ENCODE measurements around the gene TXNL4A. TPM values are rescaled to one million over a fixed set of nuclear protein-coding genes. Genes with fewer than 3 reads are reported as not detected.
"Not testable (repeated sequence)": the region's sequence is repeated elsewhere in the genome, so short reads cannot be mapped to it uniquely, and the experiment has no call there.

Gene TXNL4A
- total RNA-seq, 1 donor from 2014 or later, result 82.1 TPM

DNA sequence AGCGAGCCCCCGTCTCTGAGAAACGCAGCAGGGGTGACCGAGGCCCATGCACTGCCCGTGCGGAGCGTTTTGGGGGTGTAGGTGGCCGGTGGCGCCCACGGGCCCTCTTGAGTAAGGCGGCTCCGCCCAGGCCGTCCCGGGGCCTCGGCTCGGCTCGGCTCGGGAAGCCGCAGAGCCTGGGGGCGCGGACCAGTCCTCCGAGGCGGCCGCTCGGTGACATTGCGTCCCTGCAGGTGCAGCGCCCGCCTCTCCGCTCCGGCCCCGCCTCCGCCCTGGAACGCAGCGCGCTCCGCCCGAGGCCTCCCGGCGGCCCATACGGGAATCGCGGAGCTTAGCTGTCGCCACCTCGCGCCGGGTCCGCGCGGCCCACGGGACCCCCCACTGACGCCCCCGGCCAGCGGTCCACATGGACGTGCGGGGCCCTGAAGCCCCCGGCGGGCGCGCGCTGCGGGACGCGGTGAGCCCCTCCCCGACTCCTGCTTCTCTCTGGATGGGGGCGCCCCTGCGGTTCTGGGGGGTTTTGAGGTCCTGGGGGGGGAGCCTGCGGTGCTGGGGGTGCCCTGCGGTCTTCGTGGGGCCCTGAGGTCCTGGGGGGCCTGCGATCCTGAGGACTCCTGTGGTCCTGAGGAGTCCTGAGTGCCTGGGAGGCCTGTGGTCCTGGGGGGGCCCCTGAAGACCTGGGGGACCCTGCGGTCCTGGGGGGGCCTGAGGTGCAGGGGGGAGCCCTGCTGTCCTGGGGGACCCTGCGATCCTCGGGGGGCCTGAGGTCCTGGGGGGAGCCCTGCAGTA, 23.8 kb downstream of the TXNL4A start, which contains the start of gene HSBP1L1:
HSBP1L1 (plus strand) TSS at position 314 of the 789 bp plus-strand sequence; CDS start at position 407, 93 bp downstream.
- DNase-seq (ENCODE audit: low spot score), result peak; percentile 74

DNA sequence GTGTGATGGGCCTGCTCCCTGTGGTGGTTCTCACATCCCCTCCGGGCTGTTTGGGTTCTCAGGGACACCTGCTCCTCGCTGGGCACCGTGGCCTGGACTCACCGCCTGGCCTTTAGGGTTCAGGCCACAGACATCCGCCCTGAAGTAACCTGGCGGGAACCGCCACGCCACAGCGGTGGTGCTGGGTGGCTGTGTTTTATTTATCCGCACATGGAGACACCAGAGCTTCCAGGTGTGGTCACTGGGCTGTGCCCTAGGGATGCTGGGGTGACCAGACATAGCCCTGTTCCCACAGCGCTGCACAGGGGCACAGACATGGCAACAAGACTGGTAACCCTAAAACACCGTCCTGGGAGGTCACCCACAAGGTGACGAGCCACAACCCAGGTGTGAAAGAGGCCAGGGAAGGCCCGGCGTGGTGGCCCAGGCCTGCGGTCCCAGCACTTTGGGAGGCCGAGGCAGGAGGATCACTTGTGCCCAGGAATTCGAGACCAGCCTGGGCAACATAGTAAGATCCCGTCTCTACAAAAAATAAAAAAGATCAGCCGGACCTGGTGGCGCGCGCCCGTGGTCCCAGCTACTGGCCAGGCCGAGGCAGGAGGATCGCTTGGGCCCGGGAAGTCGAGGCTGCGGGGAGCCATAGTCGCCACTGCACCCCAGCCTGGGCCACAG, 24.6 kb downstream of the TXNL4A start:
- no peak for DNase-seq (ENCODE audit: low spot score)

DNA sequence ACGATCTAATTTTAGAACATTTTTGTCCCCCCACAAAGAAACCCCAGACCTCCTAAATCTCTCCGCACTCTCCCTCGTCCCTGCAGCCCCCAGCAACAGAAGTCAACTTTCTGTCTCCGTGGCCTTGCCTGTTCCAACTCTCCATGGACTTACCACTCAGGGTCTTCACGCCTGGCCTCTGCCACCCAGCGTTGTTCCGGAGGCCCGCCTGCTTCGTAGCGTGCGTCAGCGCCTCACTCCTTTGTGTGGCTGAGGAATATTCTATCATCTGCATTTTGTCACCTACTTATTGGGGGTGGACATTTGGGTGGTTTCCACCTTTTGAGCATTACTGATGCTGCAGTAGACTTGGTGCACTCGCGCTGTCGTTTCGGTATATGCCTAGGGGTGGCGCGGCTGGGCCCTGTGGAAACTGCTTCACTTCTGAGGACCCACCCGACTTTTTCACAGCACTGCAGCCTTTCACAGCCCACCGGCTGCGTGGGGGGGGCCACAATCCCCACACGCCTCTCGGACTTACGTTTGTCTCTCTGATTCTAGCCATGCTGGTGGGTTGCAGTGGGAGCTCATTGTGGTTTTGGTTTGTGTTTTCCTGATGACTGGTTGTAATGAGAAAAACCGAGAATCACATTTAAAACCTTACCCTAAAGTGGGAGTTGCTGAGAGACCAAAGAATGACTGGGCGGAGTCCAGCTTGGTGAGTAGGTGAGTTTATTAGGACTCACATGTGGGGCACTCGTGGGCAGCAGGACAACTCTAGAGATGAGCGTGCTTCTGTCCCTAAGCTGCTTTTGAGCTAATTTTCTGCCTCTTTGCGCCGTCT, 25.3 kb downstream of the TXNL4A start:
- no peak for DNase-seq (ENCODE audit: low spot score)

DNA sequence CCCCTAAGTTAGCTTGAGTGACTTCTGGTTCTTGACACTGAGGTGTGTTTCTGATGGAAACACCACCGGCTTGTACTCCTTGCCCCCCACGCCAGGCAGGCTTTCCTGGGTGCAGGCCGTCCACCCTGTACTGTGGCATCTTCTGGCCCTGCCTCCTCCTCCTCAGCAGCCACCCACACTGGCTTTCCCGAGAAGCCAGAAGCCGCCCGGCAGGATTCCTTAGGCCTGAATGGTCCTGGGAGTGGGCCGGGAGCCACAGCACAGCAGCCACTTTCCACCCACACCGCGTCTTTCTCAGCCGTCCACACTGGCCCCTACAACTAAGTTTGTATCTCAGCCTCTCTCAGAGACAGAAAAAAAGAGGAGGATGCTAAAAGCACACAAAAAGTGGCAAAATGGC, 26.1 kb downstream of the TXNL4A start:
- DNase-seq (ENCODE audit: low spot score), result no peak

DNA sequence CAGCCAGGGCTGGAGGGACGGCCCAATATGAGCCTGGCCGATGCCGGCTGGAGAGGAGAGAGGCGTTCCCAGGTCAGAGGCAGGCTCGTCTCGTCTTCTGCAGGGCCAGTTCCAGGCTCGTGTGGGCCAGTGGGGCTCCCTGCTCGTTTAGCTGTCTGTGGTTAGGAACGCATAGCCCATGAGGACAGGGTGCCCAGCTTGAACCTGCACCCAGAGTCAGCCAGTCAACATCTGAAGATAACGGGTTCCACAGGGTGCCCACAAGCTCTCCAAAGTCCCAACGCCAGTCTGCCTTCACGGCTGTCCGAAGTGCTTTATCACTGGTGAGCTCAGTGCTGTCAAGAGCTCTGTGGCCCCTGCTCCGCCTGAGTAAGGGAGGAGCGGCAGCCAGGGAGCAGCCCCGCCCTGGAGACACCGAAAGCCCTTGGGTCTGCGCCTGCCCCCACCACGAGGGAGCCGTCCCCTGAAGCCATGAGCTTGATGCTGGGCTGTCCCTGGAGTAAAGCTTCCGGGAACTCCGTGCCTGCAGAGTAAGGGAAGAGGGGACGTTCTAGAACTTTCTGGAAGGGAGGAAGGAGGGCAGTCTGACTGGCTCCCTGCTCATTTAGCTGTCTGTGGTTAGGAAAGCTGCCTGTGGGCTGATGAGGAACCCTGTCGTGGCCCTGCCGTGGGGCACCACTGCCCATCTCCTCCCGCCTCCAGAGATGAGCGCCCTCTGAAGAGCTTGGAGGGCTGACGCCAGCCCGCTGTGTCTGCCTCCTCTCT, 26.7 kb downstream of the TXNL4A start:
- DNase-seq (ENCODE audit: low spot score), result no peak

DNA sequence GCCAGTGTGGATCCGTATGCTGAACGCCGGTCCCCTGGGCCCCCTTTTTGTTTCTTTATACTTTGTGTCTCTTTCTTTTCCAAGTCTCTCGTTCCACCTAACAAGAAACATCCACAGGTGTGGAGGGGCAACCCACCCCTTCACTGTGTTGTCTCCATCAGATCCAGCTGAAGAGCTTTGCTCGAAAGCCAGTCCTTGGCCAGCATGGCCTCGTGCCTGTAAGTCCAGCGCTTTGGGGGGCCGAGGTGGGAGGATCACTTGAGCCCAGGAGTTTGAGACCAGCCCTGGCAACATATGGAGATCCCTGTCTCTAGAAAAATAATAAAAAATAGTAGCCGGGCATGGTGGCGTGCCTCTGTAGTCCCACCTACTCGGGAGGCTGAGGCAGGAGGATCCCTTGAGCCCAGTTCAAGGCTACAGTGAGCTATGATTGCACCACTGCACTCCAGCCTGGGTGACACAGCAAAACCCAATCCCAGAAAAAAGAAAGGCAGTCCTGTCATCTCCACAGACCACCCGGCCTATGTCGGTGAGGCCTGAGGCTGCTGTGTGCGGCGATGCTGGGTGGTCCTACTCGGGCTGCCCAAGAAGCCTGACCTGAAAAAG, 27.3 kb downstream of the TXNL4A start:
- no peak for DNase-seq (ENCODE audit: low spot score)

DNA sequence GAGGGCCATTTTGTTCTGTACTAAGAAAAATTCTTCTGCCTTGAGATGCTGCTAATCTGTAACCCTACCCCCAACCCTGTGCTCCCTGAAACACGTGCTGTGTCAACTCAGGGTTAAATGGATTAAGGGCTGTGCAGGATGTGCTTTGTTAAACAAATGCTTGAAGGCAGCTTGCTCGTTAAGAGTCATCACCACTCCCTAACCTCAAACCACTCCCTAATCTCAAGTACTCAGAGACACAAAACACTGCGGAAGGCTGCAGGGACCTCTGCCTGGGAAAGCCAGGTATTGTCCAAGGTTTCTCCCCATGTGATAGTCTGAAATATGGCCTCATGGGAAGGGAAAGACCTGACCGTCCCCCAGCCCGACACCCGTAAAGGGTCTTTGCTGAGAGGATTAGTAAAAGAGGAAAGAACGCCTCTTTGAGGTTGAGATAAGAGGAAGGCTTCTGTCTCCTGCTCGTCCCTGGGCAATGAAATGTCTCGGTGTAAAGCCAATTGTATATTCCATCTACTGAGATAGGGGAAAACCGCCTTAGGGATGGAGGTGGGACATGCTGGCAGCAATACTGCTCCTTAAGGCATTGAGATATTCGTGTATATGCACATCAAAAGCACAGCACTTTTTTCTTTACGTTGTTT, 28.1 kb downstream of the TXNL4A start:
- not testable (repeated sequence) for DNase-seq (ENCODE audit: low spot score)

DNA sequence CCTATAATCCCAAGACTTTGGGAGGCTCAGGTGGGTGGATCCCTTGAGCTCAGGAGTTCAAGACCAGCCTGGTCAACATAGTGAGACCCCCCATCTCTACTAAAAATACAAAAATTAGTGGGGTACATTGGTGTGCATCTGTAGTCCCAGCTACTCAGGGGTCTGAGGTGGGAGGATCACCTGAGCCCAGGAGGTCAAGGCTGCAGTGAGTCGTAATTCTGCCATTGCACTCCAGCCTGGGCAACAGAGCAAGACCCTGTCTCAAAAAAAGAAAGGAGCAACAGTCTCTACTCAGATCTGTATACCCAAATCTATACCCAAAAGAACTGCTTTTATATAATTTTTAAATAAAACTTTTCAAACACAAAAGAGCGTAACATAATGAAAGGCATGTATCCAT, 29.4 kb downstream of the TXNL4A start:
- no peak for DNase-seq (ENCODE audit: low spot score)

DNA sequence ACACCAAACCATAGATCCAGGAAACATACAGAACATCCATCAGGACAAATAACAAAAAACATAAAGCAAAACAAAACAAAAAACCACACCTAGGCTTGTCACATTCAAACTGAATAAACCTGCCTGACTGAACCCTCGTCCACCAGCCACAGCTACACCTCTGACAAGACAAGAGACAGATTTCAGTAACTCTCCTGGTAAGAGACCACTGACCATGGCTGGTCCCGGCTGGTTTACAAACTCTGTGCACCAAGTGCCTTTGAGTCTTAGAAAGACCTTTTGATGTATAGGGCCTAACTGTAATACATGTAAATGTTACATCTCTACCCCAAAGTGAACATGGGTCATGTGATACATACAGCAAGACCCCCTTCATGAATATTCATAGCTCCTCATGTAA, 32.1 kb downstream of the TXNL4A start:
- DNase-seq (ENCODE audit: low spot score), result no peak

DNA sequence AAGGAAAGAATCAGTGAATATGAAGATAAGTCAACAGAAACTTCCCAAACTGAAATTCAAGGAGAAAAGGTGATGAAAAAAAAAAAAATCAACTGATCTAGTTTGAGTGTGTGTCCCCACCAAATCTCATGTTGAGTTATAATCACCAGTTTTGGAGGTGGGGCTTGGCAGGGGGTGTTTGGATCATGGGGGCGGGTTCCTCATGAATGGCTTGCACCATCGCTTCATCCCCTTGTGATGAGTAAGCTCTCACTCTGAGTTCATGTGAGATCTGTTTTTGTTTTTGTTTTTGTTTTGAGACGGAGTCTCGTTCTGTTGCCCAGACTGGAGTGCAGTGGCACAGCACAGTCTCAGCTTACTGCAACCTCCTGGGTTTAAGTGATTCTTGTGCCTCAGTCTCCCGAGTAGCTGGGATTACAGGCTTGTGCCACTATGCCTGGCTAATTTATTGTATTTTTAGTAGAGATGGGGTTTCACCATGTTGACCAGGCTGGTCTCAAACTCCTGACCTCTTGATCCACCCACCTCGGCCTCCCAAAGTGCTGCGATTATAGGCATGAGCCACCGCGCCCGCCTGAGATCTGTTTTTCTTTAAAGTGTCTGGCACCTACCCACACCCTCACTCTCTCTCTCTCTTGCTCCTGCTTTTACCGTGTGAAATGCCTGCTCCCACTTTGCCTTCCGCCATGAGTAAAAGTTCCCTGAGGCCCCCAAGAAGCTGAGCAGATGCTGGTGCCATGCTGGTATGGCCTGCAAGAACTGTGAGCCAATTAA, 32.9 kb downstream of the TXNL4A start:
- DNase-seq (ENCODE audit: low spot score), result no peak

DNA sequence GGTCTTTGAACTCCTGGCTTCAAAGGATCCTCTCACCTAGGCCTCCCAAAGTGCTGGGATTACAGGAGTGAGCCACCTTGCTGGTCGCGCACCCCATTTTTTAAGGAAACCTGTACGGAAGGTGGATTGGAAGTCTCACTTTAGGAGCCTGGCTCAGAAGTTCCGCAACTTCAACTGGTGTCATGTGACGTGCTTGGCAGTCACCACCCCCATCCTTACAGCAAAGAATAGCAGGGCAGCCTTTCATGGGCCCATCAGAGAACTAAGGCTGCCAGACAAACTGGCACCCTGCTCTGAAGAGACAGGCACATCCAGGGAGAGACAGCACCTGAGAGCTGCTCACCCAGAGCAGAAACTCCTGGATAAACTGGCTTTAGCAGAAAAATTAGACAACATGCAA, 33.6 kb downstream of the TXNL4A start:
- DNase-seq (ENCODE audit: low spot score), result peak; percentile 29

DNA sequence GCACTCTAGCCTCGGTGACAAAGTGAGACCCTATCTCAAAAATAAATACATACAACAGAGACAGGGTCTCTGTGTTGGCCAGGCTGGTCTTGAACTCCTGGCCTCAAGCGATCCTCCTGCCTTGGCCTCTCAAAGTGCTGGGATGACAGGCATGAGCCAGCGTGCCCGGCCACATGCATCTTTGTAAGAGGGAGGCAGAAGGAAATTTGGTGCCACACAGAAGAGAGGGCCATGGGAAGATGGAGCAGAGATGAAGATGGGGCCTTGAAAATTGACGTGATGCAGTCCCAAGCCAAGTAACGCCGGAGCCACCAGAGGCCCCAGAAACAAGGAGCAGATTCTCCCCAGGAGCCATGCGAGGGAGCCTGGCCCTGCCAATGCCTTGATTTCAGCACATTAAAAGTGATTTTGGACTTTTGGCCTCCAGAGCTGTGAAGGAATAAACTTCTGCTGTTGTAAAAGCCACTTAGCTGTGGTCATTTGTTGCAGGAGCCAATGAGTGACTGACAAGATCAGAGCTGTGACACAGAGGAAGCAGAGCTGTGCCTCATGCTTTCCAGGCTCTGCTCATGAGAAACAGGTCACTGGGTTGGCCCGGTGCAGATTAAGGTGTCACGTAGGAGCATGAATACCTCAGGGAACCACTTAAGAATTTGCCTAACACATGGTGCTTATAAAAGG, 34.3 kb downstream of the TXNL4A start:
- DNase-seq (ENCODE audit: low spot score), result peak; percentile 39

DNA sequence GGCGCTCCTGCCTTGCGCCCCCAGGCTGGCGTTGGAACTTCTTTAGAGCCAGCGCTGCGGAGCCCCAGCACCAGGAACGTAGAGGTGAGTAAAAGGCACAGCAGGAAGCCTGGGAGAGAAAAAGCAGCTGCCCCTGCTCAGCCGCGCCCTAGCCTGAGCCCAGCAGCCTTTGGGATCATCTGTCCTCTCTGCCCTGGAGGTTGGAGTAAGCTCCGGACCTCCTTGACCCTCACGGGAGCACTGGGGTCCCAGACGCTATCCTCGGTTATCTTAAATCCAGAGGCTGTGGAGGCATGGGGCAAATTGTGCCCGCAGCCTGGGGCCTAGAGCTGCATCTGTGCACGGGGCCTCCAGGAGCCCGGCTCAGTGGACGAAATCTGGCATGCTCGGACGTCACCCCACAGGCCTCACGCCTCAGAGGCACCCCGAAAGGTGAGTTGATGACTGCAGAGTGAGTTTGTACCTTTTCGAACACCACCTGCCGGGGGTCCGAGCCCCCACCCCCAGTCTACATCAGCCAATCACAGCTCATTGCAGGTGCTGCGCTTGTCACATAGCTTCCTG, 35.3 kb downstream of the TXNL4A start:
- peak; percentile 41 for DNase-seq (ENCODE audit: low spot score)

DNA sequence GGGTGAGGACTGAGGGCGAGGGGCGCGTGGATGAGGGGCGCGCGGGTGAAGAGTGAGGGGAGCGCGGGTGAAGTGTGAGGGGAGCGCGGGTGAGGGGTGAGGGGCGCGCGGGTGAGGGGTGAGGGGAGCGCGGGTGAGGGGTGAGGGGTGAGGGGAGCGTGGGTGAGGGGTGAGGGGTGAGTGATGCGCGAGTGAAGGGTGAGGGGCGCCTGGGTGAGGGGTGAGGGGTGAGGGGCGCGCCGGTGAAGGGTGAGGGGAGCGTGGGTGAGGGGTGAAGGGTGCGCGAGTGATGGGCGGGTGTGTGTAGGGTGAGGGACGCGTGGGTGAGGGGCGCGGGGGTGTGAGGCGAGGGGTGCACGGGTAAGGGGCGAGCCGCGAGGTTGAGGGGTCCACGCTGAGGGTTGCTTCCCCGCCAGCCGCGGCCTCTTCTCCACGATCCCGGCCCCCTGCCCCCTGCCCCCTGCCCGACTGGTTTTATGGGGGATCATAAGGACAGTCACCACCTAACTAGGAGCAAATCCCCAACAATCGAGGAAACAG, 35.8 kb downstream of the TXNL4A start:
- peak; percentile 41 for DNase-seq (ENCODE audit: low spot score)

DNA sequence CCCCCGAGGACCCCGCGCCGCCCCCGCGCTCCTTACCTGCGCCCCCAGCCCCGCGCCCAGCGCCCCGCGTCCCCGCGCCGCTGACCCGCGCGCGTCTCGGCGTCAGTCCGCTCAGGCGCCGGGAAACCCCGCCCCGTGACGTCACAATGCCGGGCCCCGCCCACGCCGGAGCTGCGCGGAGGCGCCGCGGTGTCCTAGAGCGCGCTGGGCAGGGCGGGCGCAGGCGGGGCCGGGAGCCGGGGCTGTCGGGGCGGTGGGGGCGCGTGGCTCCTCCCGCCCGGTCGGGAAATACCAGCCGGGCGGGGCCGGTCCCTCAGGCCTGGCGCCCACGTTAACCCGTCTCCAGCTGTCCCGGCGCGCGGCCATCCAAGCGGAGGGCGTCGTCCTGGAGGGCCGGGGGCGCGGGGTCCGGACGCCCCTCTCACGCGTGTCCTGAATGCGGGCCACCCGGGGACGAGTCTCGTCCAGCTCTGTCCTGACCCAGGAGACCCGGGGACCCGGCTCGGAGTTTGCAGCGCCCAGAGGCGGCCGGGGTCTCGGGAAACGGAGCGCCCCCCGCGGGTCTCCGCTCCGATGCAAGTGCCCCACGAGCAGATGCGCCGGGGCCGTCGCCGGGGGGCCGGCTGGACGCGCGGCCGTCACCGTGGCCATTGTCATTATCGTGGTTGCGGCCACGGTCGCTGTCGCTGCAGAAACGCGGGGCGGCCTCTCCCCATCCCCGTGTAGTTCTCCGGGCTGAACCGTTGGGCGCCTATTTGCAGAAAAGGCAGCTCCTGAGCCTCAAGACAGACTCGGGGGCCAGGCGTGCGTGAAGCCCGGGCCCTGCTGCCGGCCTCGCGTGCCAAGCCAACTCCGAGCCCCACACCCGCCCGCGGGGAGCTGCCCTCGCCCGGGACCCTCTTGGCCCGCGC, 36.6 kb downstream of the TXNL4A start, which contains the start of gene SLC66A2:
SLC66A2 (minus strand) TSS at position 109 of the 911 bp plus-strand sequence. CDS start 727 bp downstream, outside the sequence.
- peak; percentile 94 for DNase-seq (ENCODE audit: low spot score)

DNA sequence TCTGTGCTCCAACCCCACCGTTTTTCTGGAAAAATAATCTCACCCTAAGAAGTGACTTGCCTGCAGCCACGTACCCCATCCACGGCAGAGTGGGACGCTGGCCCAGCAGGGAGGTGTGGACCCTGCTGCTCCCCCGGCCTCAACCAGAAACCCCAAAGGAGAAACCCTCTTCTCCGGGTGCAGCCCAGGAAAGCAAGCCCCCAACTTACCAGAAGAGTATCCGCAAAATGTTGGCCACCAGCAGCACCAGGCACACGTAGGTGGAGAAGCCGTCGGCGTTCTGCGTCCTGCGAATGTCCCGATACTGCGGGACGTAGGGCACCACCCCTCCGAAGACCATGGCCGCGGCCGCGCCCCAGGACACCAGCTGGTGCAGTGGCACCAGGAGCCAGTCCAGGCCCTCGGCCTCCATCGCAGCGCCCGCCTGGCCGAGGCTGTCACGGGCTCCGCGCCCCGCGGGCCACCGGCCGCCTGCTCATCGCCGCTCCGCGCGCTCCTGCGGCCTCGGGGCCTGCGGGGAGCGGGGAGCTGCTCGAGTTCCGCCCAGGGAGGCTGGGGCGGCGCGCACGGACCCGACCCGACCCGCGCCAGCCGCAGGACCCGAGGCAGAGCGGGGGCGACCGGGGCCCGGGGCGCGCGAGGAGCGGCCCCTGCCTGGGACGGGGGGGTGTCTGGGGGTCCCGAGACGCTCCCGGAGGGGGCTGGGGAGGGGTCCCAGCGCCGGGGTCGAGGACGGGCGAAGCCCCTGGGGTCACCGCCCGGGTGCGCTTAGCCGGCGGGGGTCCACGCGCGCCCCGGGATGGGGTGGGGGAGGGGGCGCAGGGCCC, 37.6 kb downstream of the TXNL4A start:
- no peak for DNase-seq (ENCODE audit: low spot score)
